K562 (cell line): ENCODE data around the gene ARID4B.

Experiments
- ETV6 ChIP-seq, 3 experiments: fragments of 150-350 bp in 1 of 3; sonication (generic) in 1 of 3; formaldehyde crosslinking in 1 of 3; IDR thresholded peaks; 2 replicates each; pipeline versions ENCODE4 v1.6.1 to v1.8.0; 2014 to 2022; ENCODE audit warnings: borderline replicate concordance in 2 of 3, low read depth in 2 of 3, antibody characterized with exemption in 1 of 3, low read length in 1 of 3, mild to moderate bottlenecking in 1 of 3, missing genetic modification reagents in 1 of 3
- JUN ChIP-seq, 2 experiments: sonication (generic) in 1 of 2; formaldehyde crosslinking in 1 of 2; IDR thresholded peaks; 2 replicates each; pipeline versions ENCODE4 v1.6.1 to v1.8.0; 2012 to 2022; ENCODE audit warnings: borderline replicate concordance in 2 of 2, mild to moderate bottlenecking in 2 of 2, improper control_type of control experiment in 1 of 2, low read depth in 1 of 2, low read length in 1 of 2, missing genetic modification reagents in 1 of 2
- RBM39 ChIP-seq: fragments of 200-400 bp; formaldehyde crosslinking; optimal IDR thresholded peaks from 2 replicates; pipeline ENCODE3; 2018; ENCODE audit warnings: low read depth, low read length
- SPI1 ChIP-seq: IDR thresholded peaks from 2 replicates; pipeline ENCODE4 v1.6.1; 2011; ENCODE audit warnings: low read depth, low read length, control low read depth, borderline replicate concordance

- TF ChIP-seq RBM39 (no peak), SPI1 (no peak), JUN (IDR thresholded peaks at IDR 0.05; ENCODE audit: borderline replicate concordance, low read depth, low read length) (no peak), JUN (CRISPR knock-in tag; IDR thresholded peaks at IDR 0.05; ENCODE audit: borderline replicate concordance) (no peak), ETV6 (IDR thresholded peaks at IDR 0.05; ENCODE audit: borderline replicate concordance in 1 of 2, low read depth in 2 of 2, low read length in 1 of 2) (no peak), ETV6 (CRISPR knock-in tag; IDR thresholded peaks at IDR 0.05; ENCODE audit: borderline replicate concordance) (no peak)
These were observed 106.2 kb downstream of the ARID4B start for GRCh38 chr1:235221653-235222375.
